HG03064 (cell line): ENCODE data around the gene POU6F2.
"Not testable (repeated sequence)": the region's sequence is repeated elsewhere in the genome, so short reads cannot be mapped to it uniquely, and the experiment has no call there.

Source experiments
- ATAC-seq: cut with Tn5 transposase; IDR thresholded peaks from one replicate; pipeline ENCODE4 v1.9.1; 2021; ENCODE audit warnings: low read depth; ENCODE audit not compliant: unreplicated experiment

POU6F2 gene

GRCh38 chr7:38975944-38976392 lies 1.7 kb upstream of the POU6F2 start:
- ATAC-seq: no peak

- ATAC-seq: no peak
These were observed 782 bp downstream of the POU6F2 start for GRCh38 chr7:38978491-38978890.

GRCh38 chr7:38992203-38992602 lies 14.5 kb downstream of the POU6F2 start:
- no peak for ATAC-seq

GRCh38 chr7:39001595-39001994 lies 23.9 kb downstream of the POU6F2 start:
- ATAC-seq: no peak

- ATAC-seq: no peak
These were observed 25.0 kb downstream of the POU6F2 start for GRCh38 chr7:39002755-39003154.

- no peak for ATAC-seq
These were observed 27.3 kb downstream of the POU6F2 start for GRCh38 chr7:39005036-39005435.

- ATAC-seq: no peak
These were observed 27.8 kb downstream of the POU6F2 start for GRCh38 chr7:39005461-39005860.

GRCh38 chr7:39013049-39013939 lies 35.6 kb downstream of the POU6F2 start:
- ATAC-seq: not testable (repeated sequence)

GRCh38 chr7:39016609-39017008 lies 38.9 kb downstream of the POU6F2 start:
- ATAC-seq: no peak

GRCh38 chr7:39017369-39017915 lies 39.7 kb downstream of the POU6F2 start:
- ATAC-seq: no peak

- no peak for ATAC-seq
These were observed 45.1 kb downstream of the POU6F2 start for GRCh38 chr7:39022796-39023195.

- ATAC-seq: no peak
These were observed 49.8 kb downstream of the POU6F2 start for GRCh38 chr7:39027491-39027890.

GRCh38 chr7:39033885-39034624 lies 56.3 kb downstream of the POU6F2 start:
- ATAC-seq: no peak

- no peak for ATAC-seq
These were observed 57.4 kb downstream of the POU6F2 start for GRCh38 chr7:39035156-39035555.

GRCh38 chr7:39035903-39036302 lies 58.2 kb downstream of the POU6F2 start:
- no peak for ATAC-seq

- no peak for ATAC-seq
These were observed 65.0 kb downstream of the POU6F2 start for GRCh38 chr7:39042670-39043069.

GRCh38 chr7:39043531-39043930 lies 65.8 kb downstream of the POU6F2 start:
- no peak for ATAC-seq

GRCh38 chr7:39044489-39044888 lies 66.8 kb downstream of the POU6F2 start:
- no peak for ATAC-seq

- no peak for ATAC-seq
These were observed 67.5 kb downstream of the POU6F2 start for GRCh38 chr7:39045231-39045630.

- no peak for ATAC-seq
These were observed 73.6 kb downstream of the POU6F2 start for GRCh38 chr7:39051279-39051678.

- no peak for ATAC-seq
These were observed 74.0 kb downstream of the POU6F2 start for GRCh38 chr7:39051707-39052106.
